ENCODE results near the gene DMRTA1. TPM values are rescaled to one million over a fixed set of nuclear protein-coding genes. Genes with fewer than 3 reads are reported as not detected.

The DMRTA1 gene
- total and polyA plus RNA-seq, 2 donors (not counting 3 experiments of a cell fraction or from before 2014, with no cell fraction given), result 0.19 to 2.1 TPM

GRCh38 chr9:22452415-22453010 lies 5.9 kb downstream of the DMRTA1 start:
- POLR2A ChIA-PET, result no interaction called here
- no TSS peak for BruUV-seq (replicated peaks)

GRCh38 chr9:22454016-22454415 lies 7.4 kb downstream of the DMRTA1 start:
- CTCF ChIA-PET, result interaction anchor here (1.3 to 3.1 kb wide), 3 partner anchors 16 to 210 kb away, joined by 3 to 40 read pairs (median 9); no protein-coding TSS in a partner anchor
- intact Hi-C loops (cut with micrococcal nuclease), result loop anchor here (5.0 kb wide), 1 partner anchor 417 kb away; no protein-coding TSS in a partner anchor
- H3K9me3 ChIP-seq (replicated peaks; ENCODE audit: control insufficient read depth, insufficient read depth, low read length), result no peaks in the 10 kb centered on the region

More at GRCh38 chr9:22452415-22453010, 5.9 kb downstream of the DMRTA1 start:
- H3K4me2 ChIP-seq (ENCODE audit: insufficient read depth, low read length), result no peak overlapping the region
- H3K79me2 ChIP-seq (ENCODE audit: control insufficient read depth, insufficient read depth, low read length), result peaks cover 29% of the 10 kb centered on the region
- FAIRE-seq (peak; percentile 58), DNase-seq (ENCODE audit: low read depth, low spot score) (peak; percentile 63)
- H3K4me3 ChIP-seq (replicated peaks in 1 of 3; ENCODE audit: insufficient read depth in 1 of 3, low read depth in 1 of 3, low read length in 3 of 3), result no peak overlapping the region
- H4K20me1 ChIP-seq (replicated peaks; ENCODE audit: control insufficient read depth, extremely low read depth, insufficient read depth, low read length), result no peaks in the 10 kb centered on the region
- H3K9ac ChIP-seq (replicated peaks; ENCODE audit: extremely low read depth, insufficient read depth, low read length), result no peak overlapping the region
- dilution Hi-C loops (cut with MboI; ENCODE audit: extremely low pct_ligation_motif_present, low sequenced_read_pairs) (no loop called here), intact Hi-C loops (cut with micrococcal nuclease) (loop anchor here (1.0 to 5.0 kb wide), 4 partner anchors 145 to 639 kb away; no protein-coding TSS in a partner anchor)
- peaks cover 13% of the 10 kb centered on the region for H3K4me1 ChIP-seq (ENCODE audit: control insufficient read depth, extremely low read depth, insufficient read depth, low read length)
- no peak overlapping the region for H2AFZ ChIP-seq (ENCODE audit: low read depth, low read length)
- H3K36me3 ChIP-seq (ENCODE audit: control insufficient read depth in 2 of 2, extremely low read depth in 1 of 2, insufficient read depth in 2 of 2, low read length in 2 of 2), result no peaks in the 10 kb centered on the region
- H3K27ac ChIP-seq (ENCODE audit: insufficient read depth, low read depth, low read length), result no peak overlapping the region
- CTCF ChIA-PET, result interaction anchor here (0.5 to 6.3 kb wide), 54 partner anchors 8 to 1217 kb away, joined by 3 to 617 read pairs (median 4); partner anchors contain the start of genes CDKN2A, CDKN2B and CDKN2B-AS1
- no peaks in the 10 kb centered on the region for H3K27me3 ChIP-seq (ENCODE audit: control insufficient read depth in 2 of 2, insufficient read depth in 2 of 2, low read length in 2 of 2)
- TF ChIP-seq JUN (IDR thresholded peaks at IDR 0.05; ENCODE audit: borderline replicate concordance, insufficient read depth, insufficient read length, low read depth), result no peak
- TF ChIP-seq, protein P1, sequence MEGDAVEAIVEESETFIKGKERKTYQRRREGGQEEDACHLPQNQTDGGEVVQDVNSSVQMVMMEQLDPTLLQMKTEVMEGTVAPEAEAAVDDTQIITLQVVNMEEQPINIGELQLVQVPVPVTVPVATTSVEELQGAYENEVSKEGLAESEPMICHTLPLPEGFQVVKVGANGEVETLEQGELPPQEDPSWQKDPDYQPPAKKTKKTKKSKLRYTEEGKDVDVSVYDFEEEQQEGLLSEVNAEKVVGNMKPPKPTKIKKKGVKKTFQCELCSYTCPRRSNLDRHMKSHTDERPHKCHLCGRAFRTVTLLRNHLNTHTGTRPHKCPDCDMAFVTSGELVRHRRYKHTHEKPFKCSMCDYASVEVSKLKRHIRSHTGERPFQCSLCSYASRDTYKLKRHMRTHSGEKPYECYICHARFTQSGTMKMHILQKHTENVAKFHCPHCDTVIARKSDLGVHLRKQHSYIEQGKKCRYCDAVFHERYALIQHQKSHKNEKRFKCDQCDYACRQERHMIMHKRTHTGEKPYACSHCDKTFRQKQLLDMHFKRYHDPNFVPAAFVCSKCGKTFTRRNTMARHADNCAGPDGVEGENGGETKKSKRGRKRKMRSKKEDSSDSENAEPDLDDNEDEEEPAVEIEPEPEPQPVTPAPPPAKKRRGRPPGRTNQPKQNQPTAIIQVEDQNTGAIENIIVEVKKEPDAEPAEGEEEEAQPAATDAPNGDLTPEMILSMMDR (IDR thresholded peaks at IDR 0.05; ENCODE audit: extremely low read depth in 1 of 2, insufficient read depth in 1 of 2, low read depth in 1 of 2, low read length in 2 of 2), result peak; percentile 61 to 68
- H3K9me1 ChIP-seq (replicated peaks; ENCODE audit: control insufficient read depth, extremely low read depth, insufficient read depth, low read length), result no peaks in the 10 kb centered on the region
- H3K9me3 ChIP-seq (replicated peaks; ENCODE audit: control insufficient read depth, insufficient read depth, low read length), result no peaks in the 10 kb centered on the region

More at GRCh38 chr9:22454016-22454415, 7.4 kb downstream of the DMRTA1 start:
- DNase-seq (ENCODE audit: low read depth, low spot score) (no peak), FAIRE-seq (no peak)
- Histone ChIP-seq H3K4me3 (replicated peaks in 1 of 3; ENCODE audit: insufficient read depth in 1 of 3, low read depth in 1 of 3, low read length in 3 of 3) (no peak overlapping the region), H2AFZ (ENCODE audit: low read depth, low read length) (no peak overlapping the region), H3K36me3 (ENCODE audit: control insufficient read depth in 2 of 2, extremely low read depth in 1 of 2, insufficient read depth in 2 of 2, low read length in 2 of 2) (no peaks in the 10 kb centered on the region), H3K4me1 (ENCODE audit: control insufficient read depth, extremely low read depth, insufficient read depth, low read length) (peaks cover 6% of the 10 kb centered on the region), H3K79me2 (ENCODE audit: control insufficient read depth, insufficient read depth, low read length) (peaks cover 14% of the 10 kb centered on the region), H3K27me3 (ENCODE audit: control insufficient read depth in 2 of 2, insufficient read depth in 2 of 2, low read length in 2 of 2) (peaks cover 0 to 1% of the 10 kb centered on the region in 2 experiments), H4K20me1 (replicated peaks; ENCODE audit: control insufficient read depth, extremely low read depth, insufficient read depth, low read length) (no peaks in the 10 kb centered on the region), H3K9me1 (replicated peaks; ENCODE audit: control insufficient read depth, extremely low read depth, insufficient read depth, low read length) (no peaks in the 10 kb centered on the region), H3K4me2 (ENCODE audit: insufficient read depth, low read length) (no peak overlapping the region), H3K27ac (ENCODE audit: insufficient read depth, low read depth, low read length) (no peak overlapping the region), H3K9ac (replicated peaks; ENCODE audit: extremely low read depth, insufficient read depth, low read length) (no peak overlapping the region)
- dilution Hi-C loops (cut with MboI; ENCODE audit: extremely low pct_ligation_motif_present, low sequenced_read_pairs), result no loop called here
- POLR2A ChIA-PET, result no interaction called here
- BruUV-seq (replicated peaks), result no TSS peak
- TF ChIP-seq FOS (IDR thresholded peaks at IDR 0.05; ENCODE audit: borderline replicate concordance, insufficient read depth, low read length) (peak; percentile 26), MYC (IDR thresholded peaks at IDR 0.05; ENCODE audit: low read depth, low read length) (no peak), POLR2AphosphoS5 (IDR thresholded peaks at IDR 0.05; ENCODE audit: insufficient read depth, low read depth, low read length) (no peak)

All from endothelial cell of umbilical vein (primary cell).